Glomerular visceral epithelial cell (primary cell): ENCODE results near the gene SMARCD2.
A peak's percentile ranks its signal among the peaks of the same experiment; 100 is the strongest.
"Not testable (repeated sequence)": the region's sequence is repeated elsewhere in the genome, so short reads cannot be mapped to it uniquely, and the experiment has no call there.

ENCODE experiments used
- DNase-seq: peaks from one replicate; pipeline ENCODE4 v3.0.0-alpha.2; 2016; ENCODE audit errors: extremely low spot score

Gene SMARCD2

DNA sequence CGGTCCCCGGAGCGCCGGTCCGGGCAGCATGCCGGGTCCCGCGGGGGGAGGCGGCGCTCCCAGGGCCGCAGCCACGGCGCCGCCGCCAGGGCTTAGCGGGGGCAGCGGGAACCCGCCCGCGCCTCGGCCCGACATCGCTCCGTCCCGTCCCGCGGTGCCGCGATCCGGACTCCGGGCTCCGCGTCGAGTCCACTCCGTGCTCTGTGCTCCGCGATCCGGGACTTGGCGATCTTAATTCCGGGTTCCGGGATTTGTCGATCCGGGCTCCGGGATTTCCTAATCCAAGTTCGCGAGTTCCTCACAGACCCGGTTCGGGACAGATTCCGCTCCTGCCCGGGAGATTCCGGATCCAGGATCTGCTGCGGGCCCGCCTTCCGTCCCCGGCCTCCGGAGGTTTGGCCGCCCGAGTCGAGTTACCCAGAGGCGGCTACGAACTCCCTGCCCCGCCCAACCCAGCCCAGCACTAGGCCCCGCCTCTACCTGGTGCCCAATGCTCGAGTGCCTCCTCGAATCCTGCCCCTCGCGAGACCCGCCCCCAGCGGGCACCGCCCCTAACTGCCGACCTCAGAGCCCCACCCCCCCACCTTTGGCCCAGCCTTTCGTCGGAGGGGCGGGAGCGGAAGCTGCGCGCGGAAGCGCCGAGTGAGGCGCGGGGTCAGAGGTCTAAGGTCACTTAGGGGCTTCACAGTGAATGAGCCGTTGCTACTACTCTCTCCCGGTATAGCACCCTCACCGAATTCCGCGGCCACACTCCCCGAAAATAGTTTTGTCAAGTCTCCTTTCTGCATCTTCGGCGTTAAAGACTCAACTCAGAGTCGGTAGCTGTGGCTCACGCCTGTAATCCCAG is at the start of gene SMARCD2:
Gene SMARCD2 (minus strand): TSS at position 146 of the 847 bp plus-strand sequence. CDS start 11 bp downstream, at position 135.
- peak; percentile 99 for DNase-seq

- peak; percentile 26 for DNase-seq
Observed at GRCh38 chr17:63889026-63889848, 46.8 kb upstream of the SMARCD2 start.

DNA sequence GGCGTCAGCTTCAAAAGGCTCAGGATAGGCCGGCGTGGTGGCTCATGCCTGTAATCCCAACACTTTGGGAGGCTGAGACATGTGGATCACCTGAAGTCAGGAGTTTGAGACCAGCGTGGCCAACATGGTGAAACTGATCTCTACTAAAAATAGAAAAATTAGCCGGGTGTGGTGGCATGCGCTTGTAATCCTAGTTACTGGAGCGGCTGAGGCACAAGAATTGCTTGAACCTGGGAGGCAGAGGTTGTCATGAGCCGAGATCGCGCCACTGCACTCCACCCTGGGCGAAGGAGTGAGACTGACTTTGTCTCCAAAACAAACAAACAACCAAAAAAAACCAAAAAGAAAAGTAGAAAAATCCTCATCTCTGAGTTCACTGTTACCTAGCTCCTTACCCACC is 42.6 kb upstream of the SMARCD2 start:
- not testable (repeated sequence) for DNase-seq

GRCh38 chr17:63882626-63883126 is 40.2 kb upstream of the SMARCD2 start:
- DNase-seq, result not testable (repeated sequence)

DNA sequence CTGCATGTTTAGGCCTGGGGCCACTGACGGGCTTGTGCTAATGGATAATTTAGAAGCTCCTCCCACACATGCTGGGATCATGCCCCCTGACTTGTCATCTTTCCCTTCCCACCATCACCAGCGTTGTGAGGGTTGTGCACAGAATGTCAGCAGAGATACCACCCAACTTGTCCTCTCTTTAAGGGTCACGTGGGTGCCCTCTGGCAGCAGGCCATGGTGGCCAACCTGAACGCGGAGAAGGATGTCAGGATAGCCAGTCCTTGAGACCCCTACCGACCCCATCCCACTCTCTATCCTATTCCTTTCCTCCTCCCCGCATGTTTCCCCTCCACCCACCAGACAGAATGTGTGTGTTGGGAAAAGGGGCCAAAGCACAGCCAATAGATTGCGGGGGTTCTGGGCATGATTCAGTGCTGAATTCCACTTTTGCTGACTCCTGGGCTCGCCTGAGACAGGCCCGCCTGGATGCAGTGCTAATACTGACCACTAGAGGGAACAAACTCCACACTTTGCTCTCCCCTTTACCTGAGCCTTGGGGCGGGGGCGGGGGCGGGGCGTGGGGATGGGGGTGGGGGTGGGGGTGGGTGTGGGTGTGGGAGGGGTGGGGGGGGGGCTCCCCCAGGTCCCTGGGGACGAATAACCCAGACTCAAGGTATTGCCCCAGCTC is 39.6 kb upstream of the SMARCD2 start, which contains the start of gene GH2:
Gene GH2 (minus strand): TSS at position 10 of the 667 bp plus-strand sequence. CDS start 143 bp downstream, outside the sequence.
- peak; percentile 54 for DNase-seq

GRCh38 chr17:63881337-63881736 is 38.9 kb upstream of the SMARCD2 start:
- not testable (repeated sequence) for DNase-seq

DNA sequence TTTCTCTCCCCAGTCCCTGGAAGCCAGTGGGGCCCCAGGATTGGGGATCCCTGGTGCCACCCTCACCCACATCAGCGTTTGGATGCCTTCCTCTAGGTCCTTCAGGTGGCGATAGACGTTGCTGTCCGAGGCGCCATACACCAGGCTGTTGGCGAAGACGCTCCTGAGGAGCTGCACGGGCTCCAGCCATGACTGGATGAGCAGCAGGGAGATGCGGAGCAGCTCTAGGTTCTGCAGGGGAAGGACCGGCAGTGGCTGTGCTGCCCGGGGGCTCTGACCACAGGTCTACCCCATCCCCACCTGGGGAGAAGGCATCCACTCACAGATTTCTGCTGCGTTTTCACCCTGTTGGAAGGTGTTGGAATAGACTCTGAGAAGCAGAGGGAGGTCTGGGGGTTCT is 38.2 kb upstream of the SMARCD2 start:
- DNase-seq, result no peak

- not testable (repeated sequence) for DNase-seq
Observed at GRCh38 chr17:63878413-63878812, 35.9 kb upstream of the SMARCD2 start.

- not testable (repeated sequence) for DNase-seq
Observed at GRCh38 chr17:63874693-63875092, 32.2 kb upstream of the SMARCD2 start.

DNA sequence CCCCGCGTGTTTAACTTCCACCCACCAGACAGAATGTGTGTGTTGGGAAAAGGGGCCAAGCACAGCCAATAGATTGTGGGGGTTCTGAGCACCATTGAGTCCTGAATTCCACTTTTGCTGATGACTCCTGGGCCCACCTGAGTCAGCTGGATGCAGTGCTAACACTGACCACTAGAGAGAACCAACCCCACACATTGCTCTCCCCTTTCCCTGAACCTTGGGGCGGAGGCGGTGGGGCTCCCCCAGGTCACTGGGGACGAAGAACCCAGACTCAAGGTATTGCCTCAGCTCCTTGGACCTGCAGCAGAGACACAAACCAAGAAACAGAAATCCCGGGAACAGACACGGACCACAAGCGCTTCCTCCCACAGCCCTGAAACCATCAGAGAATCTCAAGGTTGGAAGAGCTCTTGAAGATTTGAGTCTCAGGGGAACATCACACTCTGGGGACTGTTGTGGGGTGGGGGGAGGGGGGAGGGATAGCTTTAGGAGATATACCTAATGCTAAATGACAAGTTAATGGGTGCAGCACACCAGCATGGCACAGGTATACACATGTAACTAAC is 31.7 kb upstream of the SMARCD2 start:
- DNase-seq, result not testable (repeated sequence)

DNA sequence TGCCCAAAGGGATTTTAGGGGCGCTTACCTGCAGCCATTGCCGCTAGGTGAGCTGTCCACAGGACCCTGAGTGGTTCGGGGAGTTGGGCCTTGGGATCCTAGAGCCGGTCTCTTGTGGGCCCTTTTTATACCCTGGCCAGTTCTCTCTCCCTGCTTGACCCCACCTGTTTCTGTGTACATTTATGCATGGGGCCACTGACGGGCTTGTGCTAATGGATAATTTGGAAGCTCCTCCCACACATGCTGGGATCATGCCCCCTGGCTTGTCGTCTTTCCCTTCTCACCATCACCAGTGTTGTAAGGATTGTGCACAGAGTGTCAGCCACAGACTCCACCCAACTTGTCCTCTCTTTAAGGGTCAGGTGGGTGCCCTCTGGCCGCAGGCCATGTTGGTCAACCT is 31.1 kb upstream of the SMARCD2 start, which contains the start of gene CSH2:
Gene CSH2 (minus strand): TSS at position 101 of the 400 bp plus-strand sequence. CDS start 63 bp downstream, at position 38.
- DNase-seq, result not testable (repeated sequence)

DNA sequence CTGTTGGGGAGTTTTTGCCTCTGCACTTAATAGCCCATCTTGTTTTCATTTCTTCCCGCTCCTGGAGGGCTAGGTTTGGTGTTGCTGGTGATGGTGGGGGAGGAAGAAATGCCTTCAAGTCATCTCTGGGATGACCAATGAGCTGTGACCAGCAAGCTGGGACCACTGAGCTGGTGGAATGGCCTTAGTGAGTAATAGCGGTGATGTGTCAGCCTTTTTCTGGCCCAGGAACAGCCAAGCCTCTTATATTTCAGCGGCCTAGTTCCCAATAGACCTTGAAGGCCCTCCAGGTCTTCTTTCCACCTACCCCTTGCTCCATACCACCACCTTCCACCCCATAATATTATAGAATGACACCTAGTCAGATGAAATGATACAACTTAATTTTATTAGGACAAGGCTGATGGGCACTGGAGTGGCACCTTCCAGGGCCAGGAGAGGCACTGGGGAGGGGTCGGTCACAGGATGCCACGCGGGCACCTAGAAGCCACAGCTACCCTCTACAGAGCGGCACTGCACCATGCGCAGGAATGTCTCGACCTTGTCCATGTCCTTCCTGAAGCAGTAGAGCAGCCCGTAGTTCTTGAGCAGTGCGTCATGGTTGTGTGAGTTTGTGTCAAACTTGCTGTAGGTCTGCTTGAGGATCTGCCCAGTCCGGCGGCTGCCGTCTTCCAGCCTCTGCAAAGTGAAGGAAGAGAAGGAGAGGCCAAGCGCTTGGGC is 29.3 kb upstream of the SMARCD2 start:
- peak; percentile 49 for DNase-seq

GRCh38 chr17:63870292-63870665 is 27.8 kb upstream of the SMARCD2 start:
- not testable (repeated sequence) for DNase-seq

DNA sequence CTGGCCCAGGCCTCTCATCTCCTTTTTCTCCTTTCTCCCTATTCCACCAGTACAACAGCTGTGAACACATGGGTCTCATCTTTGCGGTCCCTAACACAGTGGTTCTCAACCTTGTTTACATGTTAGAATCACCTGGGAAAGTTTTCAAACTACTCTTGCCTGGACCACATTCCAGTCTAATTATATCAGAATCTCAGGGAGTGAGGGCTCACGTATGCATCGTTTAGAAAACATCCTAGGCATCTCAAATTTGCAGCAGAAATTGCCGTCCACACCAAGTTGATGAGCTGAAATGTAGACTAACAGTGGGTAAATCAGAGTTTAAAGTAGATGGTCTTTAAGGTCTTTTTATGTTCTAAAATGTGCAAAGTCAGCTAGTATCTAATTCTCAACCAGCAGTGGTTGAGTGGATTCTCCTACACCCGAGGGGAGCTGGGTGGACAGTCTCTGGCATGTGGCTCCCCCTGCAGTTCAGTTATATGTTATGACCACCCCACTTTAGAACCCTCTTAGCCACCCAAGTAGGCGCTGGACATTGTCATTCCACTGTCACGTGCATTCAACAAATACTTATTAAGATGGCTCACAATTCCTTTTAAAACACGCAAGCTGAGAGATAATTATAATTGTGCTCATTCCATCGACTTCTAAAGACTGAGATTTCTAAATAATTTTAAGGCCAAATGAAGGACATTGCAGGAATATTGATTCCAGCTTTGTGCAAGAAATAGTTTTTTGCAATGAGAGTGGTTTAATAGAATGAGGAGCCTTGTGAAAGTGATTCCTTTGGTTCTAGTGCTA is 27.2 kb upstream of the SMARCD2 start:
- not testable (repeated sequence) for DNase-seq

GRCh38 chr17:63866625-63867024 is 24.1 kb upstream of the SMARCD2 start:
- DNase-seq, result not testable (repeated sequence)

DNA sequence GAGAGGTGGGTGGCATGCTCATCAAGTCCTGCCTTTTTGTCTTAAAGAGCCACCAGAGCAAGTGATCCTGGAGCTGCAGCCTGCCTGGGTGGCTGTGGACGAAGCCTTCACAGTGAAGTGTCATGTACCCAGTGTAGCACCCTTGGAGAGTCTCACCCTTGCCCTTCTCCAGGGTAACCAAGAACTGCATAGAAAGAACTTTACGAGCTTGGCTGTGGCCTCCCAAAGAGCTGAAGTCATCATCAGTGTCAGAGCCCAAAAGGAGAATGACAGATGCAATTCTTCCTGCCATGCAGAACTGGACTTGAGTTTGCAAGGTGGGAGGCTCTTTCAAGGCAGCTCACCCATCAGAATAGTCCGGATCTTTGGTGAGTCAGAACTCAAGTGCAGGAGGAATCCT is 16.8 kb upstream of the SMARCD2 start:
- DNase-seq, result no peak

GRCh38 chr17:63856425-63856824 is 13.9 kb upstream of the SMARCD2 start:
- not testable (repeated sequence) for DNase-seq

DNA sequence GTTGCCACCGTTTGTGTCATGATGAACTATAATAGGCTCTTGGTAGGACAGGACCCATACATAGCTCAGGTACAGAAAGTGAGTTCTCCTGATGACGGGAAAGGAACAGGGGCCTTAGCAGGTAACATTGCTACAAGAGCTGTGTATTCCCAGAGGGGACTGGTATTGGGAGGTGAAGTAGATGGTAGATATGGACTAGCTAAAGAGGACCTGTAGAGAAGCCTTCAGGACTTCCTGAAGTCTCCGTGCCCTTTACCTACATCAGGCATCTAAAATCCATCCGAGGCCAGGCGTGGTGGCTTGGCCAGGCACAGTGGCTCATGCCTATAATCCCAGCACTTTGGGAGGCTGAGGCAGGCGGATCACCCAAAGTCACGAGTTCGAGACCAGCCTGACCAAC is 12.7 kb upstream of the SMARCD2 start:
- DNase-seq, result no peak

DNA sequence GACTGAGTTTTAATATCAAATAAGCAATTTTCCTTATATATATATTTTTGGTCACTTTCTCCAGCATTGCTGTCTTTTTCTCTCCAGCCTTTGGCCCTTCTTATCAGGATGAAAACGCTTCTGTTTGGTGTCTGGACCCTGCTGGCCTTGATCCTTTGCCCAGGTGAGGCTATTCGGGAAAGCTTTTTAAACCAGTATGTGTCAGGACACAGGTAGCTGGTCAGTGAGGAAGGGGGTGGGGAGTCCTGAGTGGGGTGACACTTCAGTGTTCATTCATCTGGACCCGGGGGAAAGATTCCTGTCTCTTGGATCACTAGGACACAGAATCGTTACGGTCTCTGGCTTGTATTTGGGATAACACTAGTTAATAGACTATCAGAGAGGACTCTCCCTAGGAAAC is 12.2 kb upstream of the SMARCD2 start:
- DNase-seq, result no peak

GRCh38 chr17:63853260-63853659 is 10.8 kb upstream of the SMARCD2 start:
- no peak for DNase-seq
